Activated T-helper 9 cell treated with anti-CD3 and anti-CD28 coated beads, Interleukin-2, amount 50 U/mL, for 16 hours (primary cell): ENCODE measurements around the gene INSRR.

Source experiments
- DNase-seq: peaks from one replicate; pipeline ENCODE4 v3.0.0-alpha.2; 2020; ENCODE audit warnings: low read depth

INSRR gene

DNA sequence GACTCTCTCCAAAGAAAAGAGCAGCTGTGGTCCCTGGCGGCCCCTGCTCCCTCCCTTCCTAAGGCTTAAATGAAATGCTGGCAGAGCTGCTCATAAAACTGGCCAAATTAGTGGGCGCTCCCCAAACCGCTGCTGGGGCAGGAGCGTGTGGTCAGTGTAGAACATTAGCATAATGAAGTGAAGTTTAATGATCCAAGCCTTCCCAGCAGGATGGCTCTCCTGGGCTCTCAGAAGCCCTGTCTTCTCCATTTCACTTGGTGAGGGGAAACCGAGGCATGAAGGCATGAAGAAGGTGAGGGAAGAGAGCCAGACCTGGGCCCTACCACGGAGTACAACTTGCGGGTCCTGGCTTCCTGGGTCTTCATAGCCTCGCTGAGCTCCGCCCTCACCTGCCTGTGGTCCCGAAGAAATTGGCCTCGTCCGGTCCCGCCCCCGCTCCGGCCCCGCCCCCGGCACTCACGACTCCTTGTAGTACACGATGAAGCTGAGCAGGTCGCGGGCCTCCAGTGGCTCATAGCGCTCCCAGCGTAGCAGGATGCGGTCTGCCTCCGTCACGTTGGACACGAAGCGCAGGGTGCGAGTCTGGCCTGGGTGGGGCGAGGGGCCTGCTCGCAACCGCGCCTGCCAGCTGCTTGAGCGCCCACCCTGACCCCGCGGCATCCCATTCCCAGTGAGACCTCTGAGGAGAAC is 10.3 kb downstream of the INSRR start:
- DNase-seq = peak; percentile 50

DNA sequence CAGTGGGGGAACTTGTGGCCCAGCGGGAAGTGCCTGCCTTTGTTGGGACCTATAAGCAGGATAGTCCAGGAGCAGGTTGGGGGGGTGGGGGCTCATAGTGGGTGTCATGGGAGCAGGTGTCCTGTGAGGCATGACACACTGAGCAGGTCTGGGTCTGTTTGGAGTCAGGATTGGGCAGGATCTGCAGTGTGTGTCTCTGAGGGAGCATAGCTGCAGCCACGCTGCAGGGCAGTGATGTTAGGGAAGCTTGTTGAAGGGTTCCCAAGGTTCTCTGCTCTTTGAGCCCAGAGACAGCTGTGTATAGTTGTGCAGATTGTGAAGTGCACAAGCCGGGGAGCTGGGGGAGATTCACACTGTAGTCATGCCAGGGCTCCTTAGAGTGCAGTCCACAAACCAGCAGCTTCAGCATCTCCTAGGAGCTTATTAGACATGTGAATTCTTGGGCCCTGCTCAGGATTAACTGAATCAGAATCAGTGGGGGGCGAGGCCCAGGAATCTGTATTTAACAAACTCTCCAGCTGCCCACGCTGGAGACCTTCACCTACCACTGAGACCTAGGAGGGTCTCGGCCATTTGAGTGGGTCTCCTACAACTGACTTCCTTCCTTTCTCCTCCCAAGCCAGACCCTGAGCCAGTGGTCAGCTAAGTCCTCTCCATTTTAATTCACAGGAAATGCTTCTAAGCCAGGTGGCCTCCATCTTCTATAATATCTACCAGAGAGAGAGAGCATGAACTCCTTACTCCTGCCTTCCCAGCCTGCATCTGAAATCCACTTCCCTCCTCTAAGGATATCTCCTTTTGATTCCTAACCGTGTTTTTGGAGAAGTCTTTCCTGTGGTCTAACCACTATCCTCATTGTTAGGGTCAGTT is 11.1 kb downstream of the INSRR start:
- DNase-seq = no peak

DNA sequence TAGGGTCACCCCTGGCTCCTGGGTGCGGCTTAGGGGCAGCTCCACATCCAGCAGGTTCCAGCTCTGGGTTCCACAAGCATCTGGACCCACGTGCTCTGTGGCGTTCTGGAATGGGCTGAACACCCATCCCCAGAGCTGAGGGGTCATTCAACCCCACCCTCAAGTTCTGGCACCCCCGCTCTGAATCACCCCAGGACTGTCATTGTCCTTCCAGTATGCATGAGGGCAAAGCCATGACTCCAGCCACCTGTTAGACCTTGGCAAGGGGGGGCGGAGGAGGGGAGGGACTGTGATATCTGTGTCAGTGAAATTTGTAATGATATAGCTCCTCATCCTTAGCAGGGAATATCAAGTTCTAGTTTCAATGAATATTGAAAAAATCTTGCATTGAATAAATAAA is 12.3 kb downstream of the INSRR start:
- DNase-seq = no peak

DNA sequence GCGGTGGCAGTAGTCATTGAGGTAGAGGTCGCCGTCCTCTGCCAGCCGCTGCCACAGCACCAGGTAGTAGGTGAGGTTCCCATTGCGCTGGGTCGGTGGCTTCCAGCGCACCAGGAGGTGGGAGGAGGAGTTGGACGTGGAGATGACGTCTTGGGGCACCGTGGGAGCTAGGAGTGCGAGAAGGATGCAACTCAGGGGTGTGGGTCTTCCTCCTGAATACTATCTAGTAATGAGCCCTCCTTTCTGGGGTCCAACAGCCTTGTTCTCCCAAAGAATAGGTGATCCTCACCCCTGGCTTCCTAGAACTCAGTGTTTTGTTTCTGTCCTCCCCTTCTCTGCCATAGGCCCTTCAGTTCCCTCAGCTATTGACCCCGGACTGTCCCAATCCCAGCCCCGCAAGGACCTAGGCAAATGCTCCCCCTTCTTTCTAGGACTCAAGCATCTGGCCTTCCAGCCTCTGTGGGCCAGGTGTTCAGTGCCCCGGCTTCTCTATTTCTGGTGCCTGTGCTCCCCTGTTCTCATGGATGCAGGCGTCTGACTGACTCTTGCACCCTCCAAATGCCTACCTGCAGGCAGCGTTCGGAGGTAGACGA is 12.9 kb downstream of the INSRR start:
- DNase-seq = no peak

DNA sequence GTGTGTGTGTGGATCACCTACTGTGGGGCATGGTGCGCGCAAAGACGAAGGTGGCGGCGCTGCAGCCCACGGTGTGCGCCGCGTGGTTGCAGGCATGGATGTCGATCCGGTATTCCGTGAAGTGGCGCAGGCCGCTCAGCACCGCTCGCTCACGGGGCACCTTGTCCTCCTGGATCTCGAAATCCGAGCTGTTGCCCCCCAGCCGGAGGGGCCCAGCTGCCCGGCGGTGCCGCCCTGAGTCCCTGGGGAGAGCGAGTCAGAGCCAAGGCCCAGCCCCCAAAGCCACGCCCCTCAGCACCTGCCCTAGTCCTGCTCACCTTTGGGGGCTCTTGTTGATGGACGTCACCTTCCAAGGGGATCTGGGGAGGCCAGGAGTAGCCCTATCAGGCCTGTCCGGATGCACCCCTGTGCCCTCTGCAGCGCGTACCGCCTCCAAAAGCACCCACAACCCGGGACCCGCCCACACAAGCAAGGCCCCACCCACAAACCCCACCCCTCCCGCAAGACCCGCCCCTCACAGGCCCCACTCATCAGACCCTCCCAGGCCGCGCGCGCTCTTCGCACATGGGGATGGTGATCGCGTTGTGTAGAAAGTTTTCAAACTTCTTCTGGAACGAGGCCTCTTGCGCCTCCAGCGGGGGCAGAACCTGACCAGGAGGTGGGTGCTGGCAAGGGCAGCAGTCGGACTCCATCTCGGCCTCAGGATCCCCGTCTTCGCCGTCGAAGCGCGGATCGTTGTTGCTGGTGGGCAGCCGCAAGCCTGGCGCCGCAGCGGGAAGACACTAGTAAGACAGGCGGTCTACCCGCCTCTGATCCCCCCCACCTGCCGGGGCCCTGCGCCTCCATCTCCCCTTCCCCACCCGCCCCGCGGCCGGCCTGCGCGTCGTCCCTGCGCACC is 13.6 kb downstream of the INSRR start:
- no peak for DNase-seq

DNA sequence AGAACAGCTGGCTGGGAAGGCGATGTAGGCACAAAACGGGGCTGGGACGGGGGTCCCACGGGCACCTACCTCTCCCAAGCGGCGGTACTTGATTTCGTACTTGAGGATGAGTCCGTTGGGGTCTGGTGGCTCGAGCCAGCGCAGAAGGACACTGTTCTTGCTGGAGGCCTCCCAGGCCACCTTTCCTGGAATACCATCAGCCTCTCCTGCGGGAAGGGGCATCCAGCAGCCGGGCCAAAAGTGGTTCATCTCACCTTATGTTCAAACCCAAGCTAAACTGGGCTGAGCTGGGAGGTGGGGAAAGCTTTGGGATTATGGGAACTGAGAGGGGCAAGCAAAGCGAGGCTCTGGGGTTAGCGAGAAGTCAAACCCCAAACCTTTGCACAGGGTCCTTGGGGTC is 14.3 kb downstream of the INSRR start:
- no peak for DNase-seq

DNA sequence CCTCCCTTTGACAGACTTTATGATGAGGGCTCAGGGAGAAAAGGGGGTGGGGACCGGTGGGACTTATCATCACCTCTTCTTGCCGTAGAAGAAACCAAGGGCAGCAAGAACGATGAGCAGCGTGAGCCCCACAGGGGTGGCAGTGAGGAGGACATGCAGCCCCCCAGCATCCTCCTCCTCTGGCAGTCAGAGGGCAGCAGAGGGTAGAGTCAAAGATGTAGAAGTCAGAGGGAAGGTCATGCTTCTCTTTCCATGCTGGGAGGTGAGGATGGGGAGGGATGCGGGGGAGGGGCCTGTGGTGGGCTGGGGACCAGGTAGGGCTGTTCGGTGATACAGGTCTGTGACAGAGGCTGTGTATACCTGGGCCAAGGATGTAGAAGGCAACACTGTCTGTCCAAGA is 14.8 kb downstream of the INSRR start:
- DNase-seq = no peak

DNA sequence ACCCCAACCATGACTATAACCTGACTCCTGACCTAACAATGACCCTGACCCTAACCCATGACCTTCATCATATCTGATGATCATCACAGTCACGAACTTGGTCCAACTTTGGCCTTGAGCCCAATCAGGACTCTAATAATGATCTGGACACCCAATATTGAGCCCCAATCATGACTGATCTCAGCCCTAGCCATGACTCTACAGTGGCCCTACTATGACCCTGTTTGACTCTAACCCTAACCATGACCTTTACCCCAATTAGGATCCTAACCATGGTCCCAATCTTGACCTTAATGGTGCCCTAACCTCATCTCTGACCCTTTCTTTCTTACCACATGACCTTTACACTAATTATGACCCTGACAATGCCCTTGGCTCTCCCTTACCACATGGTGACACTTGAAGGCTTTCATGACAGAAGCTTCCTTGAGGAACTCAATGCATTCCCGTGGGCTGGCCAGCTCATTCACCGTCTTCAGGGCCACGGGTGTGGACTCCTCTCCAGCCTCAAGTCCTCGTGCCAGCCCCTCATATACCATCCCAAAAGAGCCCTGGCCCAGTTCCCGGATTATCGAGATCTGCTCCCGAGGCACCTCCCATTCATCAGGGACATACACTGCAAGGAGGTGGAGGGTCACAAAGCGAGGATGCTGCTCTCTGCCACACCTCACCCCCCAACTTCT is 16.2 kb downstream of the INSRR start:
- no peak for DNase-seq

DNA sequence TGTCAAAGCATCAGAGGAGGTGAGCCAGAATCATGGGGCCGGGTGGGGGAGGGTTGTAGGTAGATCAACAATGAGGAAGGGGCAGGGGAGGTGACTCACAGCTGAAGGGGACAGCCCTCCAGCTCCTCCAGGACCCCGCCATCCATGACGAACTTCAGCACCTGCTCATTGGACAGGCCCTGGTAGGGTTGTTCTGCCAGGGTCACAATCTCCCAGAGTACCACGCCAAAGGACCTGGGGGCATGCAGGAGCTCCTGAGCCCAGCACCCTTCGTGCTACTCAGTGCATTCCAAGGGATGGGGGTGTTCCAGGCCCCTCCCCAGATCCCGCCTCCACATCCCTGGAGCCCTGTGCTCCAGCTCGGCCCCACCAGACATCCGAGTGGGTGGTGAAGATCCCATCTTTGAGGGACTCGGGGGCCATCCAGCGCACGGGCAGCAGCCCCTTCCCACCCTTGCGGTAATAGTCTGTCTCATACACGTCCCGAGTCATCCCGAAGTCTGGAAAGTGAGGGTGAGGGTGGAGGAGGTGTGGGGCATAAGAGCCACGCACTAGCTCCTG is 17.5 kb downstream of the INSRR start:
- no peak for DNase-seq

DNA sequence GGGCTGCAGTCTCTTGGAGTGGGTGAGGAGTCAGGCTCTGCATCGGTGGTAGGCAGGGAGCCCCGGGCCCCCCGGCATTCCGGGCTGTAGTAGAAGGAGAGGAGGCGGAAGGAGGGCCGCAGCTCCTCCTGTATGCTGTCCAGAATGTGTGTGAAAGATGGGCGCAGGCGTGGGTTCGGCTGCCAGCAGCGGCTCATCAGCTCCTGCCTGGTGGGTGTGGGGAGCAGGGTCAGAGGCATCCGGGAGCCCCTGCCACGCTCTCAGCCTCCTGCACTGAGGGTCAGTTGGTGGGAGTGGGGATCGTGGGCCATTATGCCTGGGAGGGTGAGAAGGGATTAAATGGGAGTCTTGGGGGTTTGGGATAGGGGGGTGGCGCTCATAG is 18.0 kb downstream of the INSRR start:
- DNase-seq = no peak

DNA sequence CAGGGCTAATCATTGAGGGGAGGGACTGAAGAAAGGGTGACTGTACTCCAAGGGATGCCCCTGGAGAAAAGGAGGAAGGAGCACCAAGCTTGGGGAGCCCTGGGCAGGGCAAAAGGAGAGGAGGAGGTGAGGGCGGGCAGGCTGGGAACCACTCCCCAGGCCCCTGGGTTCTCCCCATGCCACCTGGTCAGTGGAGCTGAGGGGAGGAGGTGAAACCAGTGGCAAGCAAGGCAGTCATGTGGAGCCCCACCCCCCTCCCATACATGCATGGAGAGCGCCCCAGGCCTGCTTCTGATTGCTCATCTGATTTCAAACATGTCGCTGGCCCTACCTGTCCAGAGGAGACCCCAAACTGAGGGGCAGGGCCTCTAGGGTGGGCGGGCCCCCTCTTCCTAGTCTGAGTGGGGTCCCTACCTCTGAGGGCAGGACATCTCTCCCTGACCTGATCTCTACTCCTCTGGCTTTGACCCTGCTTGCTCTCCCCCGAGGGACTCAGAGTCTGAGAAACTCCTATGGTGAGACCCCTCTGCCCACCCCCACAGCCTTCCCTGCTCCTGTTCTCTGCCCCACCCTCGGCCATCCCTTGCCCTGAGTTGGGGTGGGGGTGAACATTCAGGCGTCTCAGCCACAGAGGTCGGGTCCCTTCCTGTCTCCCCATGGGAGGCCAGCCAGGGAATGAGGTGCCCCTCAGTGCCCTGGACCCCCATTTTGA is 18.6 kb downstream of the INSRR start:
- no peak for DNase-seq

DNA sequence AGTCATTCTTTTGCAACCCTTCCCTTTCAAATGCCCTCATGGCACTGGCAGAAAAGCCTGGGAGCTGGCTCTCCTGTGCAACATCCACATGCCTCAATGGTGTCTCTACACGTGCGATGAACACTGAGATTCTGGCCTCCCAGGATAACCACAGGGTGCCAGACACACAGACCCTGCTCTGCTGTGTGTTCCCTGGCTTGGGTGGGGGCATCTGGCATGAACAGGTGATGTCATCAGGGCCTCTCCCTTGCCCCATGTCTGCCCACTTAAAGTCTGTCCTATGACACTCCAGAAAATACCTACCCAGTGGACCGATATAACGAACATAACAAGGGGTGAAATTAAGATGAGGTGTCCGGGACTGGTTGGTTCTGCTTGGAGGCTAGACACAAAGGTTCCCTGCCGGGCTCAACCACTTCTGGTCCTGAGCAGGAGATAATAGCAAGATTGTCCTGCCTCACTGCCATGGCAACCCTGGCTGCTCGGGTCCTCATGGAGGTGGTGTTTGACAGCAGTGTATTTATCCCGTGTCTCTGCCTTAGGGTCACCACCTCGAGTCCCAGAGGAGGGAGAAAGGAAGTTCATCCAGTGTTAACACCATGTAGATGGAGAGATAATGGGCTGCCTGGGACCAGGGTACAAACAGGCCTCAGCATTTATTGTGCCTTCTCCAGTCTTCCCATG is 19.3 kb downstream of the INSRR start:
- DNase-seq = no peak

DNA sequence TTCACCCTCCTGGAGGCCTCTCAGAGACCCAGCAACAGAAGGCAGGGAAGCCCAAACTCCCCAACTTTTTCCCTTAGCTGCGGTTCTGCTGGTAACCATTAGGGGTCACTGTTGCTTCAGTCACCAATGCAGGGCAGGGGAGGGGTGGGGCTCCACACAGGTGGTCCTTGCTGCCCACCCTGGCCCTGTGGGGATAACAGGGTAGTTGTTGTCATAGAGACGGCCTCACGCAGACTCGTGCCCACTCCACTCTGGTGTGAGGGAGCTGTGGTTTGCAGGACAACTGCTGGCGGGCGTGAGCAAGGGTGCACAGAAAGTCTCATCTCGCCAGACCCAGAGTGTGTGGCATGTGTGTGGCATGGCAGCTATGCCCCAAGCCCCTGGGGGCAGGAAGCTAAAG is 19.9 kb downstream of the INSRR start:
- no peak for DNase-seq

DNA sequence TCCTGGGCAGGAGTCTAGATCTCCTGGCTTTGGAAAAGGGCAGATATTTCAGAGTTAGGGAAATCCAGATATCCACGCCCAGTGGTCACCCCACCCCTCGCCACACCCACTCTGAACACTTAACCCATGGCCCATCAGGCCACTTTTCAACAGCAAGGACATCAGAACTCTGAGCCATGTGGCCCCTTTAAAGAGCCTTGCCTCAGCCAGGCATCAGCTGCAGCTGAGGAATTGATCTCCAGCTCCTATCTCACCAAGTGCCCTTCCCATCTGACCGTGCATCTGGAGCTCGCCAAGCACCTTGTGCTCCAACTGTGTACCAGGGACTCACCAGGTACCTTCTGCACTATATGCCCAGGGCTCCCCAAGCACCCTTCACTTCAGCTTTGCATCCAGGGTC is 22.0 kb downstream of the INSRR start:
- DNase-seq = no peak

DNA sequence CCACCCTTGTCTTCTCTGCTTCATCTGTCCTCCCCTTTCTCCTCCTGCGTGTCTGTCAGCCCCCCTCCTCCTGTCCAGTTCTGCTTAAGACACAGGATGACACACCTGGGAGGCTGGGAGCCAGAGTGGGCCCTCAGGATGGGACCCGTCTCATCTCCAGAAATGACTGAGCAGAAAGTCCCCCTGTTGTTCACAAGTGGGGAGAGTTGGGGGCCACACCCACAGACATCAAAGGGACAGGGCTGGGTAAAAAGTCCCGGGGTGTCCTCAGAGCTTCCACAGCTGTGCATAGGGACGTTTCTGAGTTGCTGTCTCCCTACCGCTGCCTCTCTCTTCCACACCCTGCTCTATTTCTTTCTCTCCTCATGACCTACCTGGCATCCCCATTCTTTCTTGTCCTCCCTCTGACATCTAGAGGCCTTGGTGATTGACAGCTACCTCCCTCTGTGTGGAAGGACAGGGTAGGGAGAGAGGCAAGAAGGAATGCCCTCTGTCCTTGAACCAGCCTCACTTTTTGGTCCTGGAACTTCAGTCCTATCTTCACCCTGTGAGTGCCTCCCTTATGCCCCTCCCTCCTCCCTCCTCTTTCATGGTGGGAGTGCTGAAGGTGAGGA is 22.8 kb downstream of the INSRR start:
- no peak for DNase-seq

DNA sequence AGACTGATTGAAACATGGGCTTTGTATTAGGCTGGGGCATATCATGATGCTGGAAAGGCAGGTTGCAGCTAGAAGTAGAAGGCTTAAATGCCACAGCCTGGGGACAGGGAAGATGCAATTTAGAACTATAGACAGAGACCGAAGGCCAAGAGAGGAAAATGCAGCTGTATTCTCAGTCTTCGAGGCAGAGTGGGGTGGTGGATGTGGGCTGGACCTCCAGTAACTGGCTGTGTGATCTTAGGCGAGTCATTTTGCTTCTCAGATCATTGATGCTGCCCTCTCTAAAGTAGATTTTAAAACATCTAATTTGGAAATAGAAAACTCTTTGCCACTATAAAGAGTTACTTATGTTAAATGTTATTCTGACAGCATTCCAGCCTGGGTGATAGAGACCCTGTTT is 24.6 kb downstream of the INSRR start:
- DNase-seq = no peak

DNA sequence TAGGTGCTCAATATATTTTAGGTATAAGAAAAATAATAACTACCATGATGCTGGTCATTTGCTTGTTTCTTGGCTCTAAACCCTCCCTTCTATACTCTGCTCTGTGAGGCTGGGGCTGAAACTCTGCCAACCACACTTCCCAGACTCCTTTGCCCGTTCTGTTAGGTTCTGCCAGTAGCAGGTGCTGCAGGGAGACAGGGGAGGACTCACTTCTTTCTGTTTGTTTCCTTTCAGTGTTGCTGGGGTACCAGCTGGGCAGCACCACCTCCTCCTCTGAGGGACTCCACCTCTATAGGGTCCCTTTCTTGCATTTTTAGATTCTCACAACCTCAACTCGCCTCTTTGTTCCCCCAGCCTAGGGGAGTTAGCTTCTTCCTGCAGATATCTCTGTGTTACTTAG is 25.3 kb downstream of the INSRR start:
- DNase-seq = no peak

DNA sequence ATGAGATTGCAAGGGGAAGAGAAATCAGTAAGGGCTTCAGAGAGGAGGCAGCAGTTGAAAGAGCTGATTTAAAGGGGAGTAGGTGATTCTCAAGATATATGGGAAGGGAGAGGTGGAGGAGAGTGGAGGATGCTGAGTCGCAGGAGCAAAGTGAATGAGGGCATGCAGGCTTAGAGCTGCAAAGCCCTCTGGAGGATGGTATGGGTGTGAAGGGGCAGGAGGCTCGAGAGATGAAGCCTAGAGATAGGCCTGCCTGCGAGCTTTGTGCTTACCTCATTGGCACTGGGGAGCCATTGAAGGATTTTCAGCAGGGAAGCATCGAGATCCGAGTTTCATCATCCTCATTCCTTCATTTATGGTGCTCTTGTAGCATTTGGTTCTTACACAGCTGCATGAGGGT is 26.5 kb downstream of the INSRR start:
- DNase-seq = no peak

DNA sequence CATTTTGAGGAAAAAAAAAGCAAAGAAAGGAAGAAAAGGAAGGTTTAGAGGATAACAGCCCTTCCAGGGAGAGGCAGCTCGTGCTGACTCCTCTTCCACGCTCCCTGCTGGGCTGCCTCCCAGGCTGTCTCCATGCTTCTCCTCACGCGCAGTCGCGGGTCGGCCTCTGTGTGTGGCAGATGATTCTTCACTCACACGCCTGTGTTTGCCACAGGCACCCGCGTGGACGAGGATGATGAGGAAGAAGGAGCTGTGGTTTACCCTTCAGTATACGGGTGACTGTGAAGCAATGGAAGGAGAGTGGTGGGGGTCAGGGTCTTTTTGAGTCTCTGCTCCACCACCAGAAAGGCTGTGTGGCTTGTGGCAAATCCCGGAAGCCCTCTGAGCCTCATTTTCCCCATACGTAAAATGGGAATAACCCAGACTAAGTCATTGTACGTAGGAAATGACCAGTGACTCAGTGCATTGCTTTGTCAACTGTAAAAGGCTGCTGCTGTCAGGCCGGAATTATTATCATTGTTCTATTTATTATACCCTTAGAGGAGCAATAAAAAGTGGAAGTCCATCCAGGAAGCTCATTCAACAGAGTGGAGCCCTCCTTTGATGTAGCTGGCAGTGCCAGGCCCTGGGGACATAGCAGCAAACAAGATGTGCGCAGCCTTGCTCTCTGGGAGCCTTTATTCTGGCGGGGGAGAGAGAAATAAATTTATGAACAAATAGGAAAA is 30.4 kb downstream of the INSRR start:
- DNase-seq = no peak
